SK-N-SH treated with all-trans-retinoic acid at 6 μM for 48 hours (cell line): ENCODE results near the gene ARSB.

Experiments
- ARNTL ChIP-seq: fragments of 450-650 bp; formaldehyde crosslinking; IDR thresholded peaks from 2 replicates; pipeline ENCODE4 v1.5.0; 2020; ENCODE audit warnings: low read depth, mild to moderate bottlenecking, moderate library complexity, borderline replicate concordance
- CREB5 ChIP-seq: fragments of 250-450 bp; sonication (Bioruptor Pico); IDR thresholded peaks from 2 replicates; pipeline ENCODE4 v1.5.1; 2020; ENCODE audit warnings: low read depth, mild to moderate bottlenecking, moderate library complexity
- CSDC2 ChIP-seq: fragments of 250-450 bp; sonication (Bioruptor Pico); IDR thresholded peaks from 2 replicates; pipeline ENCODE4 v1.5.0; 2020; ENCODE audit warnings: mild to moderate bottlenecking, moderate library complexity
- ESRRG ChIP-seq: fragments of 250-450 bp; sonication (Bioruptor Pico); IDR thresholded peaks from 2 replicates; pipeline ENCODE4 v1.6.1; 2021; ENCODE audit warnings: mild to moderate bottlenecking
- RARB ChIP-seq: fragments of 250-450 bp; sonication (Bioruptor Pico); IDR thresholded peaks from 2 replicates; pipeline ENCODE4 v1.8.0; 2021; ENCODE audit warnings: mild to moderate bottlenecking, moderate library complexity
- SNAI2 ChIP-seq: fragments of 250-450 bp; sonication (Bioruptor Pico); IDR thresholded peaks from 2 replicates; pipeline ENCODE4 v1.5.0; 2020; ENCODE audit warnings: mild to moderate bottlenecking, moderate library complexity
- TCF4 ChIP-seq: fragments of 250-450 bp; sonication (Bioruptor Pico); IDR thresholded peaks from 2 replicates; pipeline ENCODE4 v1.8.0; 2021; ENCODE audit warnings: mild to moderate bottlenecking, moderate library complexity, borderline replicate concordance
- ZFP3 ChIP-seq: fragments of 250-450 bp; sonication (Bioruptor Pico); IDR thresholded peaks from 2 replicates; pipeline ENCODE4 v1.5.0; 2020; ENCODE audit warnings: mild to moderate bottlenecking, moderate library complexity
- ZFP30 ChIP-seq: fragments of 450-650 bp; formaldehyde crosslinking; IDR thresholded peaks from 2 replicates; pipeline ENCODE4 v1.5.0; 2022; ENCODE audit warnings: mild to moderate bottlenecking, moderate library complexity
- ZNF565 ChIP-seq: fragments of 450-650 bp; formaldehyde crosslinking; conservative IDR thresholded peaks from 2 replicates; pipeline ENCODE4 v1.5.0; 2020; ENCODE audit warnings: low read depth, mild to moderate bottlenecking, moderate library complexity
- TF ChIP-seq, protein P1 (sequence below): fragments of 250-450 bp; sonication (Bioruptor Pico); IDR thresholded peaks from 2 replicates; pipeline ENCODE4 v1.8.0; 2020; ENCODE audit warnings: mild to moderate bottlenecking, moderate library complexity, borderline replicate concordance

GRCh38 chr5:78761840-78762239 lies 223.3 kb downstream of the ARSB start:
- no peak for TF ChIP-seq ZFP3
- TF ChIP-seq ZNF565 (CRISPR knock-in tag) = no peak
- TF ChIP-seq RARB = no peak
- TF ChIP-seq, protein P1, sequence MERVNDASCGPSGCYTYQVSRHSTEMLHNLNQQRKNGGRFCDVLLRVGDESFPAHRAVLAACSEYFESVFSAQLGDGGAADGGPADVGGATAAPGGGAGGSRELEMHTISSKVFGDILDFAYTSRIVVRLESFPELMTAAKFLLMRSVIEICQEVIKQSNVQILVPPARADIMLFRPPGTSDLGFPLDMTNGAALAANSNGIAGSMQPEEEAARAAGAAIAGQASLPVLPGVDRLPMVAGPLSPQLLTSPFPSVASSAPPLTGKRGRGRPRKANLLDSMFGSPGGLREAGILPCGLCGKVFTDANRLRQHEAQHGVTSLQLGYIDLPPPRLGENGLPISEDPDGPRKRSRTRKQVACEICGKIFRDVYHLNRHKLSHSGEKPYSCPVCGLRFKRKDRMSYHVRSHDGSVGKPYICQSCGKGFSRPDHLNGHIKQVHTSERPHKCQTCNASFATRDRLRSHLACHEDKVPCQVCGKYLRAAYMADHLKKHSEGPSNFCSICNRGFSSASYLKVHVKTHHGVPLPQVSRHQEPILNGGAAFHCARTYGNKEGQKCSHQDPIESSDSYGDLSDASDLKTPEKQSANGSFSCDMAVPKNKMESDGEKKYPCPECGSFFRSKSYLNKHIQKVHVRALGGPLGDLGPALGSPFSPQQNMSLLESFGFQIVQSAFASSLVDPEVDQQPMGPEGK (CRISPR knock-in tag) = no peak
- TF ChIP-seq ARNTL (CRISPR knock-in tag) = no peak
- TF ChIP-seq SNAI2 (CRISPR knock-in tag) = no peak
- no peak for TF ChIP-seq TCF4 (CRISPR knock-in tag)
- no peak for TF ChIP-seq ESRRG (CRISPR knock-in tag)
- no peak for TF ChIP-seq CREB5 (CRISPR knock-in tag)
- TF ChIP-seq ZFP30 (CRISPR knock-in tag) = no peak
- no peak for TF ChIP-seq CSDC2 (CRISPR knock-in tag)
